Measurements from ENCODE around the gene CES2. TPM values are rescaled to one million over a fixed set of nuclear protein-coding genes. Genes with fewer than 3 reads are reported as not detected.
A peak's percentile ranks its signal among the peaks of the same experiment; 100 is the strongest.

CES2 gene
- total and polyA plus RNA-seq, 10 of the 15 experiments (the other 5 are each of a cell fraction or from before 2014, with no cell fraction given), result 1.6 to 33.7 (median 21.0) TPM

- TF ChIP-seq EGR1 (IDR thresholded peaks at IDR 0.05; ENCODE audit: borderline replicate concordance in 1 of 2, low read depth in 2 of 2, low read length in 2 of 2) (peak in 1 of 2 experiments; percentile 92; a peak in 2 of 3 replicates), FOXM1 (IDR thresholded peaks at IDR 0.05; ENCODE audit: low read depth, low read length) (no peak), POLR2AphosphoS2 (IDR thresholded peaks at IDR 0.05; ENCODE audit: low read depth, low read length) (no peak), SIN3A (IDR thresholded peaks at IDR 0.05; ENCODE audit: low read depth, low read length) (no peak)
Observed at GRCh38 chr16:66925322-66925840, 9.9 kb upstream of the CES2 start, which contains the start of gene RRAD (continued).

GRCh38 chr16:66926171-66926947 is 9.0 kb upstream of the CES2 start:
- no peak for TF ChIP-seq NR2F1 (conservative IDR thresholded peaks at IDR 0.05)
- intact Hi-C loops (cut with micrococcal nuclease; ENCODE audit: unreplicated experiment), result loop anchor here (5.0 kb wide), 1 partner anchor 174 kb away; the partner anchor contains the start of gene DYNC1LI2
- Histone ChIP-seq H4K20me1 (ENCODE audit: control insufficient read depth, insufficient read depth) (no peaks in the 10 kb centered on the region), H3K79me2 (ENCODE audit: control insufficient read depth, insufficient read depth, low read length) (no peaks in the 10 kb centered on the region), H2AFZ (ENCODE audit: control insufficient read depth, low read depth, low read length) (no peak overlapping the region), H3K9me3 (replicated peaks; ENCODE audit: control insufficient read depth, insufficient read depth, low read length) (no peaks in the 10 kb centered on the region), H3K4me3 (no peak overlapping the region), H3K36me3 (ENCODE audit: control insufficient read depth in 2 of 2, insufficient read depth in 2 of 2, low read length in 1 of 2) (no peaks in the 10 kb centered on the region), H3K4me1 (ENCODE audit: control insufficient read depth, insufficient read depth, low read length) (peaks cover 29% of the 10 kb centered on the region), H3K4me2 (ENCODE audit: control insufficient read depth, insufficient read depth) (no peak overlapping the region), H3K27me3 (replicated peaks in 1 of 2; ENCODE audit: control insufficient read depth in 2 of 2, insufficient read depth in 2 of 2, low read length in 1 of 2) (no peaks in the 10 kb centered on the region; a peak in 2 of 4 replicates), H3K9ac (ENCODE audit: control insufficient read depth, insufficient read depth, low read length) (no peak overlapping the region), H3K27ac (ENCODE audit: control insufficient read depth, insufficient read depth) (no peak overlapping the region)
- ChIA-PET CTCF (interaction anchor here (0.6 to 6.7 kb wide), 11 partner anchors 10 to 436 kb away, joined by 3 to 77 read pairs (median 4); partner anchors contain the start of genes NAE1 and PDP2), SMC1A (ENCODE audit: uncharacterized antibody, unreplicated experiment) (interaction anchor here (0.8 kb wide), 1 partner anchor 32 kb away, joined by 4 read pairs; no protein-coding TSS in a partner anchor), POLR2A (interaction anchor here (0.8 to 1.1 kb wide), 3 partner anchors 10 to 232 kb away, joined by 3 read pairs; no protein-coding TSS in a partner anchor), RAD21 (ENCODE audit: unreplicated experiment) (interaction anchor here (1.3 to 1.6 kb wide), 2 partner anchors 31 to 46 kb away, joined by 3 to 4 read pairs; partner anchors contain the start of gene PDP2)
- no peak for ATAC-seq
- no TSS peak for BruUV-seq (replicated peaks)
- FAIRE-seq, result no peak
- in situ Hi-C loops (cut with MboI), result no loop called here
- DNase-seq (ENCODE audit: low read depth, low spot score), result no peak
- 90% methylated on average over 5 of the region's 5 CpGs for WGBS (ENCODE audit: insufficient coverage, insufficient replicate concordance, low lambda C conversion rate, missing lambda C conversion rate)
